ENCODE measurements around the gene KDM2A. TPM values are rescaled to one million over a fixed set of nuclear protein-coding genes. Genes with fewer than 3 reads are reported as not detected.

Gene KDM2A
- total and polyA plus RNA-seq, 2 donors (not counting 1 experiment from before 2014, with no cell fraction given), result 132 to 229 TPM

DNA sequence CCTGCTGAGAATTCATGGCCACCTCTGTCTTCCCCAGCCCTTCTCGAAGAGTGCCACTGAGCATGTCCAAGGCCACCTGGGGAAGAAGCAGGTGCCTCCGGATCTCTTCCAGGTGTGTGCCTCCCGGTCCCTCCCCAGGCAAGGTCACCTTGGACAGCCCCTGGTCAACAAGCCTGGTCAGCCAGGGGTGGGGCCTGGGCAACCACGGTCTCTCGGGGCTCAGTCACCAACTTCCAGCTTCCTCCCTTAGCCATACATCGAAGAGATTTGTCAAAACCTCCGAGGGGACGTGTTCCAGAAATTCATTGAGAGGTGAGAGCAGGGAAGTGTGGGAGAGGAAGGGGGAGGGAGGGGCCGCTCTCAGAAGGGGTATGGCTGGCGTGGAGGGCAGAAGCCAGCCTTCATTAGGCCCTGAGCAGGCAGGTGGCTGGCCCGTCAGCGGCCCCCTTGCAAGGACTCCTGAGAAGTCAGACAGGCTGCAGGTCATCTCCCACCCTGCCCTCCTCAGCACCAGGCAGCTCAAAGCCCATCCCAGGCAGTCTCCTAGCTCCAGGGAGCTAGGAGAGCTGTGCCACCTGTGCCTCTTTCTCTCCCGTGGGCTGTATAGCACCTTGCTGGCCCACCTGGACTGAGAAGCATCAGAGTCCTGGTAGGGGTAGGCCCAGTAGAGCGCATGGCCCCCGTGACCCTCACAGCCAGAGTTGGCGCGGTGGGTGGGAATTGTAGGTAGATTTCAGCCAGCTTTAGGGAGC lies 160.7 kb downstream of the KDM2A start:
- Histone ChIP-seq H3K4me3 (ENCODE audit: control extremely low read depth in 1 of 5, extremely low read depth in 1 of 5, insufficient read depth in 1 of 5, low read depth in 2 of 5, low read length in 4 of 5) (no peak overlapping the region), H3K9ac (ENCODE audit: low read length) (no peak overlapping the region), H3K9me3 (ENCODE audit: control extremely low read depth in 1 of 3, control insufficient read depth in 2 of 3, insufficient read depth in 1 of 3, low read length in 2 of 3) (no peaks in the 10 kb centered on the region), H3K79me2 (ENCODE audit: control insufficient read depth, insufficient read depth, low read length) (peaks cover 98% of the 10 kb centered on the region), H4K20me1 (ENCODE audit: control insufficient read depth, insufficient read depth, low read length, poor library complexity, severe bottlenecking) (peaks cover 71% of the 10 kb centered on the region), H3K4me2 (replicated peaks; ENCODE audit: low read depth, low read length, poor library complexity, severe bottlenecking) (peak overlapping the region; percentile 92), H3K4me1 (ENCODE audit: control insufficient read depth in 2 of 2, insufficient read depth in 2 of 2, low read length in 2 of 2) (peaks cover 58 to 62% of the 10 kb centered on the region in 2 donors), H3K36me3 (replicated peaks in 1 of 2; ENCODE audit: control extremely low read depth in 1 of 2, control insufficient read depth in 1 of 2, extremely low read depth in 1 of 2, insufficient read depth in 2 of 2, low read length in 1 of 2) (peaks cover 0 to 89% of the 10 kb centered on the region in 2 experiments), H2AFZ (ENCODE audit: insufficient read depth, low read depth, low read length, poor library complexity, severe bottlenecking) (no peak overlapping the region), H3K27ac (ENCODE audit: low read length in 2 of 2) (peak overlapping the region; percentile 82), H3K27me3 (replicated peaks in 1 of 4; ENCODE audit: control extremely low read depth in 1 of 4, control insufficient read depth in 3 of 4, insufficient read depth in 4 of 4, low read length in 3 of 4) (no peaks in the 10 kb centered on the region)
- intact Hi-C loops (cut with micrococcal nuclease), result no loop called here
- Mint-ChIP-seq H3K9me3 (ENCODE audit: insufficient read depth) (no peaks in the 10 kb centered on the region), H3K4me3 (no peak overlapping the region), H3K27me3 (no peaks in the 10 kb centered on the region), H3K4me1 (peaks cover 56% of the 10 kb centered on the region), H3K27ac (peak overlapping the region; percentile 95)
- ChIA-PET CTCF (interaction anchor here (1.0 to 5.5 kb wide), 3 partner anchors 11 to 38 kb away, joined by 3 to 46 read pairs (median 5); partner anchors contain the start of gene GRK2), POLR2A (interaction anchor here (1.0 to 6.8 kb wide), 3 partner anchors 8 to 10 kb away, joined by 3 to 70 read pairs (median 43); partner anchors contain the start of gene ANKRD13D)
- ATAC-seq (ENCODE audit: low read depth) (no peak), DNase-seq (no peak)
- TF ChIP-seq EZH2 (IDR thresholded peaks at IDR 0.05; ENCODE audit: borderline replicate concordance, insufficient read depth, low read depth, low read length, poor library complexity, severe bottlenecking), result no peak
- TF ChIP-seq, protein P1, sequence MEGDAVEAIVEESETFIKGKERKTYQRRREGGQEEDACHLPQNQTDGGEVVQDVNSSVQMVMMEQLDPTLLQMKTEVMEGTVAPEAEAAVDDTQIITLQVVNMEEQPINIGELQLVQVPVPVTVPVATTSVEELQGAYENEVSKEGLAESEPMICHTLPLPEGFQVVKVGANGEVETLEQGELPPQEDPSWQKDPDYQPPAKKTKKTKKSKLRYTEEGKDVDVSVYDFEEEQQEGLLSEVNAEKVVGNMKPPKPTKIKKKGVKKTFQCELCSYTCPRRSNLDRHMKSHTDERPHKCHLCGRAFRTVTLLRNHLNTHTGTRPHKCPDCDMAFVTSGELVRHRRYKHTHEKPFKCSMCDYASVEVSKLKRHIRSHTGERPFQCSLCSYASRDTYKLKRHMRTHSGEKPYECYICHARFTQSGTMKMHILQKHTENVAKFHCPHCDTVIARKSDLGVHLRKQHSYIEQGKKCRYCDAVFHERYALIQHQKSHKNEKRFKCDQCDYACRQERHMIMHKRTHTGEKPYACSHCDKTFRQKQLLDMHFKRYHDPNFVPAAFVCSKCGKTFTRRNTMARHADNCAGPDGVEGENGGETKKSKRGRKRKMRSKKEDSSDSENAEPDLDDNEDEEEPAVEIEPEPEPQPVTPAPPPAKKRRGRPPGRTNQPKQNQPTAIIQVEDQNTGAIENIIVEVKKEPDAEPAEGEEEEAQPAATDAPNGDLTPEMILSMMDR (IDR thresholded peaks at IDR 0.05), result no peak
- WGBS (ENCODE audit: insufficient coverage), result 87% methylated on average over 12 of the region's 17 CpGs

DNA sequence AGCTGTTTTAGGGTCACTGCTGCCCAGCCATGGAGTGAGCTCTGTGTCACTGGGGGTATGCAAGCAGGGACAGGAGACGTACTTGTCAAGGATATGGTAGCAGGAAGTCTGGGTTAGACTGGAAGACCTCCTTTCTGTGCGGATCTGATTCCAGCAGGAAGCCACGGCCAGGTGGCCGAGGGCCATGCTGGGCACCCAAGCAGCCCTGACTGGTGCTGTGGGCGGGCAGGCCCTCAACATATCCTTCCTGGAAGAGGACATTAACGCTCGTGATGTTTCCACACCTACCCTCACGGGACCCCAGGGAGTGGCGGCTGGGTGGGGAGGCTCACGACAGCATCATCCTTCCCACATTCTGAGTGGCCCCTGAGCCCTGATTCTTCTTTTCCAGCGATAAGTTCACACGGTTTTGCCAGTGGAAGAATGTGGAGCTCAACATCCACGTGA lies 161.3 kb downstream of the KDM2A start:
- Histone ChIP-seq H3K9me3 (ENCODE audit: control extremely low read depth in 1 of 3, control insufficient read depth in 2 of 3, insufficient read depth in 1 of 3, low read length in 2 of 3) (no peaks in the 10 kb centered on the region), H3K27me3 (replicated peaks in 1 of 4; ENCODE audit: control extremely low read depth in 1 of 4, control insufficient read depth in 3 of 4, insufficient read depth in 4 of 4, low read length in 3 of 4) (no peaks in the 10 kb centered on the region), H3K4me1 (ENCODE audit: control insufficient read depth in 2 of 2, insufficient read depth in 2 of 2, low read length in 2 of 2) (peaks cover 52 to 59% of the 10 kb centered on the region in 2 donors), H3K9ac (ENCODE audit: low read length) (no peak overlapping the region), H3K36me3 (replicated peaks in 1 of 2; ENCODE audit: control extremely low read depth in 1 of 2, control insufficient read depth in 1 of 2, extremely low read depth in 1 of 2, insufficient read depth in 2 of 2, low read length in 1 of 2) (peaks cover 0 to 89% of the 10 kb centered on the region in 2 experiments), H4K20me1 (ENCODE audit: control insufficient read depth, insufficient read depth, low read length, poor library complexity, severe bottlenecking) (peaks cover 66% of the 10 kb centered on the region), H3K79me2 (ENCODE audit: control insufficient read depth, insufficient read depth, low read length) (peaks cover 92% of the 10 kb centered on the region), H2AFZ (ENCODE audit: insufficient read depth, low read depth, low read length, poor library complexity, severe bottlenecking) (no peak overlapping the region), H3K4me2 (replicated peaks; ENCODE audit: low read depth, low read length, poor library complexity, severe bottlenecking) (peak overlapping the region; percentile 92), H3K27ac (ENCODE audit: low read length in 2 of 2) (peak overlapping the region; percentile 82), H3K4me3 (ENCODE audit: control extremely low read depth in 1 of 5, extremely low read depth in 1 of 5, insufficient read depth in 1 of 5, low read depth in 2 of 5, low read length in 4 of 5) (no peak overlapping the region)
- H3K27ac Mint-ChIP-seq, result peak overlapping the region; percentile 95
- H3K4me1 Mint-ChIP-seq, result peaks cover 53% of the 10 kb centered on the region
- WGBS (ENCODE audit: insufficient coverage), result 58% methylated on average over 11 of the region's 13 CpGs
- no peak for ATAC-seq (ENCODE audit: low read depth)
- CTCF ChIA-PET, result interaction anchor here (1.0 to 1.1 kb wide), 2 partner anchors 18 to 37 kb away, joined by 3 to 5 read pairs; no protein-coding TSS in a partner anchor
- intact Hi-C loops (cut with micrococcal nuclease), result no loop called here
- no peak for TF ChIP-seq EZH2 (IDR thresholded peaks at IDR 0.05; ENCODE audit: borderline replicate concordance, insufficient read depth, low read depth, low read length, poor library complexity, severe bottlenecking)
- TF ChIP-seq, protein P1 (IDR thresholded peaks at IDR 0.05), result no peak
- no peak for DNase-seq
- POLR2A ChIA-PET, result interaction anchor here (1.0 to 6.8 kb wide), 2 partner anchors 8 to 11 kb away, joined by 3 to 43 read pairs; partner anchors contain the start of gene ANKRD13D
- no peaks in the 10 kb centered on the region for H3K27me3 Mint-ChIP-seq
- H3K9me3 Mint-ChIP-seq (ENCODE audit: insufficient read depth), result no peaks in the 10 kb centered on the region
- no peak overlapping the region for H3K4me3 Mint-ChIP-seq

Data from B cell (primary cell).